ENCODE data around the gene MYO1E.

- TF ChIP-seq BHLHE40 (IDR thresholded peaks at IDR 0.05; ENCODE audit: borderline replicate concordance) (no peak), SP1 (IDR thresholded peaks at IDR 0.05) (no peak), FOXK2 (IDR thresholded peaks at IDR 0.05) (no peak), ZNF384 (IDR thresholded peaks at IDR 0.05) (no peak), SUZ12 (IDR thresholded peaks at IDR 0.05) (no peak)
Observed at GRCh38 chr15:59420108-59420507, 47.4 kb upstream of the MYO1E start.

All from HEK293T (cell line).